K562 (cell line): Measurements from ENCODE around the gene MYCBPAP.

Source experiments
- BACH1 ChIP-seq: fragments of 200-800 bp; sonication (Bioruptor generic); IDR thresholded peaks from 2 replicates; pipeline ENCODE4 v1.6.1; 2016; ENCODE audit warnings: missing genetic modification characterization, missing compliant biosample characterization
- LEF1 ChIP-seq: fragments of 450-650 bp; IDR thresholded peaks from 2 replicates; pipeline ENCODE4 v1.6.1; 2016; ENCODE audit warnings: mild to moderate bottlenecking
- MTA3 ChIP-seq: fragments of 450-650 bp; formaldehyde crosslinking; IDR thresholded peaks from 2 replicates; pipeline ENCODE4 v1.6.1; 2017; ENCODE audit warnings: mild to moderate bottlenecking, borderline replicate concordance
- POLR2AphosphoS5 ChIP-seq: IDR thresholded peaks from 2 replicates; pipeline ENCODE4 v1.6.1; 2011; ENCODE audit warnings: mild to moderate bottlenecking, low read depth, low read length, moderate library complexity; ENCODE audit not compliant: control insufficient read depth, insufficient read depth
- ZNF282 ChIP-seq: sonication (generic); formaldehyde crosslinking; IDR thresholded peaks from 2 replicates; pipeline ENCODE4 v1.8.1; 2023; ENCODE audit warnings: missing genetic modification reagents
- ZNF431 ChIP-seq: sonication (generic); formaldehyde crosslinking; IDR thresholded peaks from 2 replicates; pipeline ENCODE4 v1.8.0; 2022; ENCODE audit warnings: mild to moderate bottlenecking, missing genetic modification reagents
- TF ChIP-seq, protein P1 (sequence below), 3 experiments: IDR thresholded peaks in 2 of 3; conservative IDR thresholded peaks in 1 of 3; 2 replicates each; pipeline ENCODE4 v1.5.1; 2011 to 2012; ENCODE audit warnings: low read length in 3 of 3, mild to moderate bottlenecking in 3 of 3, control low read depth in 2 of 3, improper control_type of control experiment in 1 of 3, inconsistent platforms in 1 of 3, low read depth in 1 of 3, mixed read lengths in 1 of 3, moderate library complexity in 1 of 3; ENCODE audit not compliant: insufficient read depth in 2 of 3

DNA sequence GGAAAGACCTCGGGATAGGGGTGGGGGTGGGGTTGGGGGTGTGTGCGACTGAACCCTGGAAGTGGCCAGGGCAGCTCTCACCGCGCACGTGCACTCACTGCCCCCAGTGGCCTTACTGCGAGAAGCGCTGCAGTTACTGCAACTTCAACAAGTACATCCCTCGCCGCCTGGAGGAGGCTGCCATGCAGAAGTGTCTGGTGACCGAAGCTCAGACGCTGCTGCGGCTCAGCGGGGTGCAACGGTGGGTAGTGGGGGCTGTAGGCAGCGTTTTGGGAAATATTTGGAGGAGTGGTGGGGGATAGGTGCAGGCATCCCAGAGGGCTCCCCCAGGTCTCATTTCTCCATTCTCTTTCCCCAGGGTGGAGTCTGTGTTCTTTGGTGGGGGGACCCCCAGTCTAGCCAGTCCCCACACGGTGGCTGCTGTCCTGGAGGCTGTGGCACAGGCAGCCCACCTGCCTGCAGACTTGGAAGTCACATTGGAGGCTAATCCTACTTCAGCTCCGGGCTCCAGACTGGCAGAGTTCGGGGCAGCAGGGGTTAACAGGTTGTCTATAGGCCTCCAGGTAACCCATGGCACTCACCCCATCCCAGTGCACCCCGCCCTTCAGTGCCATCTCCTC lies 28.6 kb upstream of the MYCBPAP start:
- TF ChIP-seq ZNF282 (CRISPR knock-in tag) (no peak), MTA3 (no peak), ZNF431 (CRISPR knock-in tag) (no peak), POLR2AphosphoS5 (0 out of 2 replicates have a peak, but pooled peaks have one; percentile 19), LEF1 (no peak), BACH1 (tag) (no peak)
- TF ChIP-seq, protein P1, sequence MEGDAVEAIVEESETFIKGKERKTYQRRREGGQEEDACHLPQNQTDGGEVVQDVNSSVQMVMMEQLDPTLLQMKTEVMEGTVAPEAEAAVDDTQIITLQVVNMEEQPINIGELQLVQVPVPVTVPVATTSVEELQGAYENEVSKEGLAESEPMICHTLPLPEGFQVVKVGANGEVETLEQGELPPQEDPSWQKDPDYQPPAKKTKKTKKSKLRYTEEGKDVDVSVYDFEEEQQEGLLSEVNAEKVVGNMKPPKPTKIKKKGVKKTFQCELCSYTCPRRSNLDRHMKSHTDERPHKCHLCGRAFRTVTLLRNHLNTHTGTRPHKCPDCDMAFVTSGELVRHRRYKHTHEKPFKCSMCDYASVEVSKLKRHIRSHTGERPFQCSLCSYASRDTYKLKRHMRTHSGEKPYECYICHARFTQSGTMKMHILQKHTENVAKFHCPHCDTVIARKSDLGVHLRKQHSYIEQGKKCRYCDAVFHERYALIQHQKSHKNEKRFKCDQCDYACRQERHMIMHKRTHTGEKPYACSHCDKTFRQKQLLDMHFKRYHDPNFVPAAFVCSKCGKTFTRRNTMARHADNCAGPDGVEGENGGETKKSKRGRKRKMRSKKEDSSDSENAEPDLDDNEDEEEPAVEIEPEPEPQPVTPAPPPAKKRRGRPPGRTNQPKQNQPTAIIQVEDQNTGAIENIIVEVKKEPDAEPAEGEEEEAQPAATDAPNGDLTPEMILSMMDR (IDR thresholded peaks at IDR 0.05 in 2 of 3, conservative IDR thresholded peaks at IDR 0.05 in 1 of 3; ENCODE audit: insufficient read depth in 2 of 3, low read depth in 1 of 3, low read length in 3 of 3), result peak; percentile 66 to 97 (median 79)
